SK-N-MC (cell line): ENCODE measurements around the gene DICER1.

ENCODE experiments used
- EZH2 ChIP-seq: fragments of 200-600 bp; sonication (generic); IDR thresholded peaks from one replicate; pipeline ENCODE4 v1.6.1; 2017; ENCODE audit warnings: antibody characterized with exemption
- FOXP2 ChIP-seq: optimal IDR thresholded peaks from 2 replicates; pipeline ENCODE3; 2011; ENCODE audit warnings: mild to moderate bottlenecking, moderate library complexity; ENCODE audit not compliant: insufficient read depth; ENCODE audit errors: extremely low read length, control extremely low read depth
- POLR2AphosphoS5 ChIP-seq: IDR thresholded peaks from 2 replicates; pipeline ENCODE4 v1.6.1; 2012; ENCODE audit warnings: mild to moderate bottlenecking, low read depth, low read length, borderline replicate concordance

DNA sequence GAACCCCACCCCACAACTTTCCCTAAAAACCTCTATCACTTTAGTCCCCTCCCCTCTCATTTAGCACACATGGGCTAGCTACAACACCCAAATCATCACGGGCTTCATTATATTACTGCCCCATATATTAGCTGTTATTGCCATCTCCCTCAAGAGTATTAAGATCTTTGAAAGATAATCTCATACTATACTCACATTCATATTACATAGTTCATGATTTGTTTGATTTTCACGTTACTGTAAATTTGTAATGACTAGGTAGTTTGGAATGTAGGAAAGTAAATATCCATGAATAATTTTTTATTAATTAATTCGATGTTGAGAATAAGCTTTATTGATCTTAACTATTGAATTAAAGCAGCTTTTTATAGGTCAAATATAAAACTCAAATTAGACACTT, 7.9 kb downstream of the DICER1 start:
- TF ChIP-seq EZH2 = no peak
- no peak for TF ChIP-seq POLR2AphosphoS5
- no peak for TF ChIP-seq FOXP2
